GM12878 (cell line): ENCODE measurements around the gene FPGS. TPM values are rescaled to one million over a fixed set of nuclear protein-coding genes. Genes with fewer than 3 reads are reported as not detected.

ENCODE experiments used
- ATF3 ChIP-seq: IDR thresholded peaks from 2 replicates; pipeline ENCODE4 v1.6.1; 2011; ENCODE audit warnings: low read depth, mild to moderate bottlenecking, low read length, moderate library complexity, borderline replicate concordance; ENCODE audit errors: extremely low read depth
- E4F1 ChIP-seq: fragments of 450-650 bp; IDR thresholded peaks from 2 replicates; pipeline ENCODE4 v1.6.1; 2018; ENCODE audit warnings: borderline replicate concordance, mild to moderate bottlenecking; ENCODE audit not compliant: partially characterized antibody
- IRF4 ChIP-seq: IDR thresholded peaks from 2 replicates; pipeline ENCODE4 v1.6.1; 2011; ENCODE audit warnings: low read depth, low read length
- MXI1 ChIP-seq: fragments of 150-350 bp; IDR thresholded peaks from 2 replicates; pipeline ENCODE4 v1.6.1; 2011; ENCODE audit warnings: low read depth, mild to moderate bottlenecking, inconsistent platforms, low read length, improper control_type of control experiment
- NR2C2 ChIP-seq: IDR thresholded peaks from 2 replicates; pipeline ENCODE4 v1.6.1; 2011; ENCODE audit warnings: borderline replicate concordance, low read depth; ENCODE audit not compliant: control insufficient read depth, insufficient read length
- PAX8 ChIP-seq: fragments of 450-650 bp; IDR thresholded peaks from 2 replicates; pipeline ENCODE4 v1.6.1; 2017; ENCODE audit warnings: mild to moderate bottlenecking, moderate library complexity
- REST ChIP-seq: IDR thresholded peaks from 2 replicates; pipeline ENCODE4 v1.6.1; 2012; ENCODE audit warnings: mild to moderate bottlenecking, low read depth, low read length
- SIN3A ChIP-seq: IDR thresholded peaks from 2 replicates; pipeline ENCODE4 v1.6.1; 2012; ENCODE audit warnings: low read depth, low read length, improper control_type of control experiment
- SMC3 ChIP-seq: IDR thresholded peaks from 2 replicates; pipeline ENCODE4 v1.6.1; 2011; ENCODE audit warnings: low read length, improper control_type of control experiment, borderline replicate concordance
- SUZ12 ChIP-seq: fragments of 200-600 bp; sonication (generic); IDR thresholded peaks from one replicate; pipeline ENCODE4 v1.6.1; 2018; ENCODE audit warnings: antibody characterized with exemption, mild to moderate bottlenecking; ENCODE audit not compliant: unreplicated experiment
- TCF7 ChIP-seq: IDR thresholded peaks from 2 replicates; pipeline ENCODE4 v1.6.1; 2014; ENCODE audit warnings: antibody characterized with exemption, borderline replicate concordance
- ZNF207 ChIP-seq: fragments of 450-650 bp; IDR thresholded peaks from 2 replicates; pipeline ENCODE4 v1.6.1; 2014; ENCODE audit warnings: antibody characterized with exemption, mild to moderate bottlenecking, borderline replicate concordance
- ZNF384 ChIP-seq: IDR thresholded peaks from 2 replicates; pipeline ENCODE4 v1.6.1; 2012; ENCODE audit warnings: low read depth, mild to moderate bottlenecking, low read length, improper control_type of control experiment, borderline replicate concordance
- ZNF592 ChIP-seq: fragments of 450-650 bp; IDR thresholded peaks from 2 replicates; pipeline ENCODE4 v1.6.1; 2017; ENCODE audit warnings: mild to moderate bottlenecking, moderate library complexity
- polyA plus RNA-seq, 11 experiments: library from polyadenylated mRNA; depleted of rRNA in 4 of 11; unstranded in 6 of 11; stranded (reverse) in 5 of 11; fragments of >200 nt; fragmentation: Nextera tagmentation in 4 of 11; fragmentation: Illumina TruSeq in 1 of 11; extraction: Ambion mirVana in 4 of 11; extraction: Trizol in 1 of 11; gene quantifications; 1 replicate in 1 of 11; 2 replicates in 10 of 11; pipeline versions ENCODE4 v1.2.1 to v1.2.3, GENCODE V29; 2011 to 2016; ENCODE audit warnings: inconsistent platforms in 2 of 11, missing spikeins in 2 of 11, low read depth in 1 of 11
- total RNA-seq, 4 experiments: library from RNA; depleted of rRNA in 3 of 4; stranded (reverse); fragments of >200 nt in 3 of 4; fragmentation: Illumina TruSeq in 1 of 4; extraction: Trizol in 1 of 4; gene quantifications; 2 replicates each; pipeline versions ENCODE4 v1.2.1 to v1.2.3, GENCODE V29; 2013 to 2021

Gene FPGS
- total and polyA plus RNA-seq, 10 of the 15 experiments (the other 5 are each of a cell fraction or from before 2014, with no cell fraction given) = 1.2 to 127 (median 80.4) TPM

GRCh38 chr9:127802576-127803443 is at the start of gene FPGS (continued):
- TF ChIP-seq SUZ12 (no peak), SIN3A (peak; percentile 85), NR2C2 (no peak), ZNF384 (no peak), E4F1 (peak; percentile 69), ATF3 (no peak), REST (no peak), PAX8 (no peak), MXI1 (peak; percentile 96), ZNF207 (0 out of 2 replicates have a peak, but pooled peaks have one; percentile 56), SMC3 (no peak), ZNF592 (peak; percentile 86), TCF7 (no peak), IRF4 (no peak)
